Smooth muscle cell (in vitro differentiated cells): ENCODE data around the gene TBC1D20. TPM values are rescaled to one million over a fixed set of nuclear protein-coding genes. Genes with fewer than 3 reads are reported as not detected.

Source experiments
- DNase-seq: peaks from one replicate; lab custom pipeline; 2025; ENCODE audit not compliant: unreplicated experiment; lab: John Stamatoyannopoulos, UW
- H2AFZ ChIP-seq: fragments of 200-600 bp; sonication (generic); 2 replicates; pipeline ENCODE4 v1.6.0; 2016; ENCODE audit warnings: antibody characterized with exemption, low read depth, mild to moderate bottlenecking
- H3F3A ChIP-seq: fragments of 200-600 bp; sonication (generic); 2 replicates; pipeline ENCODE4 v1.6.0; 2017; ENCODE audit warnings: antibody characterized with exemption, low read depth
- H3K27ac ChIP-seq: fragments of 200-600 bp; sonication (generic); 2 replicates; pipeline ENCODE4 v1.5.1; 2016; ENCODE audit warnings: low read depth, mild to moderate bottlenecking
- H3K27me3 ChIP-seq: fragments of 200-600 bp; sonication (generic); 2 replicates; pipeline ENCODE4 v1.6.1; 2016; ENCODE audit warnings: low read depth, mild to moderate bottlenecking
- H3K36me3 ChIP-seq: fragments of 200-600 bp; sonication (generic); 2 replicates; pipeline ENCODE4 v1.5.1; 2016; ENCODE audit warnings: low read depth
- H3K4me1 ChIP-seq: fragments of 200-600 bp; sonication (generic); 2 replicates; pipeline ENCODE4 v1.5.1; 2016; ENCODE audit warnings: low read depth
- H3K4me2 ChIP-seq: fragments of 200-600 bp; sonication (generic); 2 replicates; pipeline ENCODE4 v1.6.0; 2016; ENCODE audit warnings: mild to moderate bottlenecking
- H3K4me3 ChIP-seq: fragments of 200-600 bp; sonication (generic); 2 replicates; pipeline ENCODE4 v1.5.1; 2016; ENCODE audit warnings: mild to moderate bottlenecking
- H3K79me2 ChIP-seq: fragments of 200-600 bp; sonication (generic); 2 replicates; pipeline ENCODE4 v1.6.0; 2016; ENCODE audit warnings: low read depth, mild to moderate bottlenecking
- H3K9ac ChIP-seq: fragments of 200-600 bp; sonication (generic); 2 replicates; pipeline ENCODE4 v1.6.0; 2016; ENCODE audit warnings: low read depth
- H3K9me3 ChIP-seq: fragments of 200-600 bp; sonication (generic); replicated peaks from 2 replicates; pipeline ENCODE4 v1.5.1; 2016; ENCODE audit warnings: low read depth
- H4K20me1 ChIP-seq: fragments of 200-600 bp; sonication (generic); 2 replicates; pipeline ENCODE4 v1.6.0; 2016; ENCODE audit warnings: low read depth
- WGBS: methylation state at CpG from one replicate; pipeline ENCODE4 v1.1.7; 2016; ENCODE audit warnings: low lambda C conversion rate; 5-methylcytosine and 5-hydroxymethylcytosine counted together
- polyA plus RNA-seq: library from polyadenylated mRNA; unstranded; fragments of >200 nt; fragmentation: Nextera tagmentation; extraction: Ambion mirVana; gene quantifications from 2 replicates; pipeline ENCODE4 v1.2.1, GENCODE V29; 2016
- total RNA-seq: library from RNA; depleted of rRNA; stranded (reverse); fragments of >200 nt; gene quantifications from 2 replicates; pipeline ENCODE4 v1.2.3, GENCODE V29; 2014
- TF ChIP-seq, protein P1 (sequence below): fragments of 200-600 bp; sonication (generic); IDR thresholded peaks from 2 replicates; pipeline ENCODE4 v1.5.1; 2017; ENCODE audit warnings: borderline replicate concordance, mild to moderate bottlenecking, antibody characterized with exemption; ENCODE audit not compliant: insufficient read depth, poor library complexity, severe bottlenecking

Gene TBC1D20
- total and polyA plus RNA-seq, 2 experiments from 2014 or later: 41.6 to 41.9 TPM

- Histone ChIP-seq H4K20me1 (no peaks in the 10 kb centered on the region), H3K4me2 (no peak overlapping the region), H2AFZ (no peak overlapping the region), H3K4me3 (no peak overlapping the region), H3K36me3 (no peaks in the 10 kb centered on the region), H3K27ac (no peak overlapping the region), H3K9ac (no peak overlapping the region), H3K4me1 (no peaks in the 10 kb centered on the region), H3K9me3 (no peaks in the 10 kb centered on the region), H3F3A (peaks cover 5% of the 10 kb centered on the region), H3K79me2 (no peaks in the 10 kb centered on the region), H3K27me3 (no peaks in the 10 kb centered on the region)
- TF ChIP-seq, protein P1, sequence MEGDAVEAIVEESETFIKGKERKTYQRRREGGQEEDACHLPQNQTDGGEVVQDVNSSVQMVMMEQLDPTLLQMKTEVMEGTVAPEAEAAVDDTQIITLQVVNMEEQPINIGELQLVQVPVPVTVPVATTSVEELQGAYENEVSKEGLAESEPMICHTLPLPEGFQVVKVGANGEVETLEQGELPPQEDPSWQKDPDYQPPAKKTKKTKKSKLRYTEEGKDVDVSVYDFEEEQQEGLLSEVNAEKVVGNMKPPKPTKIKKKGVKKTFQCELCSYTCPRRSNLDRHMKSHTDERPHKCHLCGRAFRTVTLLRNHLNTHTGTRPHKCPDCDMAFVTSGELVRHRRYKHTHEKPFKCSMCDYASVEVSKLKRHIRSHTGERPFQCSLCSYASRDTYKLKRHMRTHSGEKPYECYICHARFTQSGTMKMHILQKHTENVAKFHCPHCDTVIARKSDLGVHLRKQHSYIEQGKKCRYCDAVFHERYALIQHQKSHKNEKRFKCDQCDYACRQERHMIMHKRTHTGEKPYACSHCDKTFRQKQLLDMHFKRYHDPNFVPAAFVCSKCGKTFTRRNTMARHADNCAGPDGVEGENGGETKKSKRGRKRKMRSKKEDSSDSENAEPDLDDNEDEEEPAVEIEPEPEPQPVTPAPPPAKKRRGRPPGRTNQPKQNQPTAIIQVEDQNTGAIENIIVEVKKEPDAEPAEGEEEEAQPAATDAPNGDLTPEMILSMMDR: no peak
- 98% methylated on average over 14 of the region's 14 CpGs for WGBS
- no peak for DNase-seq
These were observed 34.3 kb downstream of the TBC1D20 start for GRCh38 chr20:427849-428657.

DNA sequence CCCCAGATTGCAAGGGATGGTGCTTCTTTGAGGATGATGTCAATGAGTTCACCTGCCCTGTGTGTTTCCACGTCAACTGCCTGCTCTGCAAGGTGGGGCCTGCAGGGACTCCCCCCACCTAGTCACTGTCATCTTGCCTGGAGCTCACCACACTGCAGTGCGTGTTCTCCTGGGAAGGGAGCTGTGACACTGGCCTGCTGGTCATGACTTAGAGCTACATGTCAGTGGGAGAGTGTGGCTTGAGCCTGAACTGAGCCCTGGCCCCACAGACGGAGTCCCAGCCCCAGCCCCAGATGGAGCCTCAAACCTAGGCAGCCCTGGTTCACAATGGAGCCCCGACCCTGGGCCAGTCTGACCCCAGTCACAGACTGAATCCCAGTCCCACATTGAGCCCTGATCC is 34.9 kb downstream of the TBC1D20 start:
- 98% methylated on average over 4 of the region's 4 CpGs for WGBS
- no peak overlapping the region for H3K4me2 ChIP-seq
- H3K4me3 ChIP-seq: no peak overlapping the region
- H3K9me3 ChIP-seq: no peaks in the 10 kb centered on the region
- TF ChIP-seq, protein P1: no peak
- H3F3A ChIP-seq: peaks cover 5% of the 10 kb centered on the region
- no peak overlapping the region for H2AFZ ChIP-seq
- no peaks in the 10 kb centered on the region for H4K20me1 ChIP-seq
- no peaks in the 10 kb centered on the region for H3K27me3 ChIP-seq
- H3K36me3 ChIP-seq: no peaks in the 10 kb centered on the region
- H3K9ac ChIP-seq: no peak overlapping the region
- H3K4me1 ChIP-seq: no peaks in the 10 kb centered on the region
- DNase-seq: no peak
- H3K79me2 ChIP-seq: no peaks in the 10 kb centered on the region
- H3K27ac ChIP-seq: no peak overlapping the region

GRCh38 chr20:426566-426965 is 35.8 kb downstream of the TBC1D20 start:
- Histone ChIP-seq H4K20me1 (no peaks in the 10 kb centered on the region), H3K79me2 (no peaks in the 10 kb centered on the region), H3F3A (peaks cover 5% of the 10 kb centered on the region), H3K27ac (no peak overlapping the region), H3K9ac (no peak overlapping the region), H3K9me3 (no peaks in the 10 kb centered on the region), H3K27me3 (no peaks in the 10 kb centered on the region), H3K4me2 (no peak overlapping the region), H3K36me3 (no peaks in the 10 kb centered on the region), H2AFZ (no peak overlapping the region), H3K4me1 (no peaks in the 10 kb centered on the region), H3K4me3 (no peak overlapping the region)
- TF ChIP-seq, protein P1: no peak
- WGBS: 98% methylated on average over 2 of the region's 2 CpGs
- no peak for DNase-seq

DNA sequence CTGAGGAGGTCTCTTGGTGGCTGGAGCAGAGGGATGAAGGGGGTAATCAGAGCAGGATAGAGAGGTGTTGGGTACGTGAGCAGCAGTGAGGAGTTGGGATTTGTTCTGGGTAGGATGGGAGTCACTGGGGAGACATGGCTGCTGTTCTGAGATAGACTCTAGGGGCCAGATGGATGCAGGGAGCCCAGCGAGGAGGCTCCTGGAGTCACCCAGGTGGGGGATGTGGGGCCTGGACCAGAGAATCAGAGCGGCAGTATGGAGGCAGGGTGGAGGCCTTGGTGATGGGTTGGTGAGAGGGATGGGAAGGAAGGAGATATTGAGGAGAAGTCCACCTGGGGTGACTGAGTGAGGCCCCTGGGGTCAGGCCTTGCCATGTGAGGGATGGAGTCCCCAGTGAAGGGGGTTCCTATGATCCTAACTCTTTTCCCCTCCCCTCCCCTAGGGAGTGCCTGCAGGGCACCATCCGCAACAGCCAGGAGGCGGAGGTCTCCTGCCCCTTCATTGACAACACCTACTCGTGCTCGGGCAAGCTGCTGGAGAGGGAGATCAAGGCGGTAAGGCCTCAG is 40.6 kb downstream of the TBC1D20 start:
- Histone ChIP-seq H3K36me3 (no peaks in the 10 kb centered on the region), H2AFZ (no peak overlapping the region), H3K9me3 (no peaks in the 10 kb centered on the region), H3K27me3 (no peaks in the 10 kb centered on the region), H3K4me1 (no peaks in the 10 kb centered on the region), H3F3A (no peaks in the 10 kb centered on the region), H3K4me2 (no peak overlapping the region), H3K4me3 (no peak overlapping the region), H3K79me2 (no peaks in the 10 kb centered on the region), H3K9ac (no peak overlapping the region), H3K27ac (no peak overlapping the region), H4K20me1 (peaks cover 3% of the 10 kb centered on the region)
- no peak for DNase-seq
- TF ChIP-seq, protein P1: no peak
- over 99% methylated on average over 8 of the region's 8 CpGs for WGBS
